Astrocyte of the cerebellum (primary cell): ENCODE data around the gene WFDC10A.

Experiments used
- DNase-seq: peaks from one replicate; pipeline ENCODE4 v3.0.0-alpha.2; 2011; ENCODE audit warnings: low read depth
- H3K4me3 ChIP-seq: 2 replicates; pipeline ENCODE4 v1.5.1; 2011; ENCODE audit warnings: mild to moderate bottlenecking, low read depth, low read length, moderate library complexity
- in situ Hi-C: cut with HindIII; loops from 2 replicates; pipeline ENCODE4 v1.10.0; 2017; ENCODE audit warnings: low sequenced_read_pairs
- TF ChIP-seq, protein P1 (sequence below): IDR thresholded peaks from 2 replicates; pipeline ENCODE4 v1.5.1; 2012; ENCODE audit warnings: low read length, low read depth, moderate library complexity, mild to moderate bottlenecking; ENCODE audit errors: missing control alignments

Gene WFDC10A

DNA sequence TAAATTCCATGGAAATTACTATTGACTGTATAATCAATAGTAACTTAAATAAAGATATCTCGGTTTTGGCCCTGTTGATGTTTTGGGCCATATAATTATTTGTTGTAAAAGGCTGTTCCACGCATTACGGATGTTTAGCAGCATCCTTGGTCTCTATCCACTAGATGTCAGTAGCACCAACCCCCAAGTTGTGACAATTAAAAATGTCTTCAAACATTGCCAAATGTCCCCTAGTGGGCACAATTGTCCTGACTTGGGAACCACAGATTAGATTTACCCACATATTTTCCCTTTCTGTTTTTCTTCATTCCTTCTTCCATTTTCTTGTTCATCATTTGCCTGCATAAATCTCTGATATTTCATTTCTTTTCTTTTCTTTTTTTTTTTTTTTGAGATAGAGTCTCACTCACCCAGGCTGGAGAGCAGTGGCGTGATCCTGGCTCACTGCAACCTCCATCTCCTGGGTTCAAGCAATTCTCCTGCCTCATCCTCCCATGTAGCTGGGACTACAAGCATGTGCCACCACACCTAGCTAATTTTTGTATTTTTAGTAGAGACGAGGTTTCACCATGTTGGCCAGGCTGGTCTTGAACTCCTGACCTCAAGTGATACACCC lies 36.9 kb upstream of the WFDC10A start:
- H3K4me3 ChIP-seq: no peak overlapping the region
- no peak for DNase-seq
- in situ Hi-C loops: no loop called here
- TF ChIP-seq, protein P1, sequence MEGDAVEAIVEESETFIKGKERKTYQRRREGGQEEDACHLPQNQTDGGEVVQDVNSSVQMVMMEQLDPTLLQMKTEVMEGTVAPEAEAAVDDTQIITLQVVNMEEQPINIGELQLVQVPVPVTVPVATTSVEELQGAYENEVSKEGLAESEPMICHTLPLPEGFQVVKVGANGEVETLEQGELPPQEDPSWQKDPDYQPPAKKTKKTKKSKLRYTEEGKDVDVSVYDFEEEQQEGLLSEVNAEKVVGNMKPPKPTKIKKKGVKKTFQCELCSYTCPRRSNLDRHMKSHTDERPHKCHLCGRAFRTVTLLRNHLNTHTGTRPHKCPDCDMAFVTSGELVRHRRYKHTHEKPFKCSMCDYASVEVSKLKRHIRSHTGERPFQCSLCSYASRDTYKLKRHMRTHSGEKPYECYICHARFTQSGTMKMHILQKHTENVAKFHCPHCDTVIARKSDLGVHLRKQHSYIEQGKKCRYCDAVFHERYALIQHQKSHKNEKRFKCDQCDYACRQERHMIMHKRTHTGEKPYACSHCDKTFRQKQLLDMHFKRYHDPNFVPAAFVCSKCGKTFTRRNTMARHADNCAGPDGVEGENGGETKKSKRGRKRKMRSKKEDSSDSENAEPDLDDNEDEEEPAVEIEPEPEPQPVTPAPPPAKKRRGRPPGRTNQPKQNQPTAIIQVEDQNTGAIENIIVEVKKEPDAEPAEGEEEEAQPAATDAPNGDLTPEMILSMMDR: peak; percentile 43

GRCh38 chr20:45593498-45593897 lies 36.0 kb upstream of the WFDC10A start:
- H3K4me3 ChIP-seq: no peak overlapping the region
- TF ChIP-seq, protein P1: no peak
- in situ Hi-C loops: no loop called here
- no peak for DNase-seq

DNA sequence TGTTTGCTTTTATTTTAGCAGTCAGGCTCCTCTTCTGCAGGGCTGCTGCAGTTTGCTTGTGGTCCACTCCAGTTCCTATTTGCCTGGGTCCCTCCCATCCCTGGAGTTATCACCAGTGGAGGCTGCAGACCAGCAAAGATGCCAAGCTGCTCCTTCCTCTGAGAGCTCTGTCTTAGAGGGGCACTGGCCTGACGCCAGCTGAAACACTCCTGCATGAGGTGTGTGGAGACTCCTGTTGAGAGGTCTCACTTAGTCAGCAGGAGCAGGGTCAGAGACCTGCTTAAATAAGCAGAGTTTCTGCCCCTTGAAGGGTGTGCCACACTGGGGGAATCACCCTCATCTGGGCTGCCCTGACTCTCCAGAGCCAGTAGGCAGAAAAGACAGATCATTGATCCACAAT lies 34.3 kb upstream of the WFDC10A start:
- TF ChIP-seq, protein P1: no peak
- in situ Hi-C loops: no loop called here
- H3K4me3 ChIP-seq: no peak overlapping the region
- DNase-seq: no peak

GRCh38 chr20:45607810-45608209 lies 21.7 kb upstream of the WFDC10A start:
- TF ChIP-seq, protein P1: no peak
- no peak for DNase-seq
- in situ Hi-C loops: no loop called here
- H3K4me3 ChIP-seq: no peak overlapping the region

GRCh38 chr20:45611054-45611453 lies 18.5 kb upstream of the WFDC10A start:
- TF ChIP-seq, protein P1: no peak
- in situ Hi-C loops: no loop called here
- no peak for DNase-seq

DNA sequence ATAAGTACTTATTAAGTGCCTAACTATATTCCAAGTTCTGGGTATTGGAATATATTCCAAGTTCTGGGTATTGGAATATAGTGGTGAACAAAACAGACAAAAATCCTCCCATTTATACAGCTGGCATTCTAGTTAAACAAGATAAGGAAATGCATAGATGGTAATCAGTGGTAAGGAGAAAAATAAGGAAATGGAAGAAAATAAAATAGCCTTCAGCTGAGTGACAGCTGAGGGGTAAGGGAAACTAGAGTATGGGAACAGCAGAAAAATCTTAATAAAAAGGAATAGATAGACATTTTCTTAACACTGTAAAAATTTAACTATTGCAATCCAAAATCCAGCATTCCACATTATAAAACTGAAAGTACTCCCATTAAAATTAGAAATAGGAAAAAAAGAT lies 17.2 kb upstream of the WFDC10A start:
- in situ Hi-C loops: no loop called here
- TF ChIP-seq, protein P1: no peak
- no peak overlapping the region for H3K4me3 ChIP-seq
- DNase-seq: no peak

More at GRCh38 chr20:45611054-45611453, 18.5 kb upstream of the WFDC10A start:
- H3K4me3 ChIP-seq: no peak overlapping the region
